ENCODE measurements around the gene RUNX2. TPM values are rescaled to one million over a fixed set of nuclear protein-coding genes. Genes with fewer than 3 reads are reported as not detected.

RUNX2 gene
- total and polyA plus RNA-seq, 9 of the 15 experiments (the other 6 are each of a cell fraction or from before 2014, with no cell fraction given), result 0.29 to 1.00 (median 0.43) TPM

- TF ChIP-seq, protein P1, sequence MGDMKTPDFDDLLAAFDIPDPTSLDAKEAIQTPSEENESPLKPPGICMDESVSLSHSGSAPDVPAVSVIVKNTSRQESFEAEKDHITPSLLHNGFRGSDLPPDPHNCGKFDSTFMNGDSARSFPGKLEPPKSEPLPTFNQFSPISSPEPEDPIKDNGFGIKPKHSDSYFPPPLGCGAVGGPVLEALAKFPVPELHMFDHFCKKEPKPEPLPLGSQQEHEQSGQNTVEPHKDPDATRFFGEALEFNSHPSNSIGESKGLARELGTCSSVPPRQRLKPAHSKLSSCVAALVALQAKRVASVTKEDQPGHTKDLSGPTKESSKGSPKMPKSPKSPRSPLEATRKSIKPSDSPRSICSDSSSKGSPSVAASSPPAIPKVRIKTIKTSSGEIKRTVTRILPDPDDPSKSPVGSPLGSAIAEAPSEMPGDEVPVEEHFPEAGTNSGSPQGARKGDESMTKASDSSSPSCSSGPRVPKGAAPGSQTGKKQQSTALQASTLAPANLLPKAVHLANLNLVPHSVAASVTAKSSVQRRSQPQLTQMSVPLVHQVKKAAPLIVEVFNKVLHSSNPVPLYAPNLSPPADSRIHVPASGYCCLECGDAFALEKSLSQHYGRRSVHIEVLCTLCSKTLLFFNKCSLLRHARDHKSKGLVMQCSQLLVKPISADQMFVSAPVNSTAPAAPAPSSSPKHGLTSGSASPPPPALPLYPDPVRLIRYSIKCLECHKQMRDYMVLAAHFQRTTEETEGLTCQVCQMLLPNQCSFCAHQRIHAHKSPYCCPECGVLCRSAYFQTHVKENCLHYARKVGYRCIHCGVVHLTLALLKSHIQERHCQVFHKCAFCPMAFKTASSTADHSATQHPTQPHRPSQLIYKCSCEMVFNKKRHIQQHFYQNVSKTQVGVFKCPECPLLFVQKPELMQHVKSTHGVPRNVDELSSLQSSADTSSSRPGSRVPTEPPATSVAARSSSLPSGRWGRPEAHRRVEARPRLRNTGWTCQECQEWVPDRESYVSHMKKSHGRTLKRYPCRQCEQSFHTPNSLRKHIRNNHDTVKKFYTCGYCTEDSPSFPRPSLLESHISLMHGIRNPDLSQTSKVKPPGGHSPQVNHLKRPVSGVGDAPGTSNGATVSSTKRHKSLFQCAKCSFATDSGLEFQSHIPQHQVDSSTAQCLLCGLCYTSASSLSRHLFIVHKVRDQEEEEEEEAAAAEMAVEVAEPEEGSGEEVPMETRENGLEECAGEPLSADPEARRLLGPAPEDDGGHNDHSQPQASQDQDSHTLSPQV (IDR thresholded peaks at IDR 0.05), result no peak
- no peak for TF ChIP-seq SPI1 (IDR thresholded peaks at IDR 0.05; ENCODE audit: borderline replicate concordance, low read depth, low read length)
- TF ChIP-seq, protein P2, sequence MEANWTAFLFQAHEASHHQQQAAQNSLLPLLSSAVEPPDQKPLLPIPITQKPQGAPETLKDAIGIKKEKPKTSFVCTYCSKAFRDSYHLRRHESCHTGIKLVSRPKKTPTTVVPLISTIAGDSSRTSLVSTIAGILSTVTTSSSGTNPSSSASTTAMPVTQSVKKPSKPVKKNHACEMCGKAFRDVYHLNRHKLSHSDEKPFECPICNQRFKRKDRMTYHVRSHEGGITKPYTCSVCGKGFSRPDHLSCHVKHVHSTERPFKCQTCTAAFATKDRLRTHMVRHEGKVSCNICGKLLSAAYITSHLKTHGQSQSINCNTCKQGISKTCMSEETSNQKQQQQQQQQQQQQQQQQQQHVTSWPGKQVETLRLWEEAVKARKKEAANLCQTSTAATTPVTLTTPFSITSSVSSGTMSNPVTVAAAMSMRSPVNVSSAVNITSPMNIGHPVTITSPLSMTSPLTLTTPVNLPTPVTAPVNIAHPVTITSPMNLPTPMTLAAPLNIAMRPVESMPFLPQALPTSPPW (CRISPR knock-in tag; IDR thresholded peaks at IDR 0.05), result no peak
- TF ChIP-seq CREBBP (IDR thresholded peaks at IDR 0.05; ENCODE audit: low read depth, low read length), result no peak
These were observed 100.6 kb downstream of the RUNX2 start (continued) for GRCh38 chr6:45428727-45429126.

All from K562 (cell line).